COR-L47 (cell line): ENCODE data around the gene SLC7A10.

Source experiments
- DNase-seq: peaks from one replicate; lab custom pipeline; 2025; lab: John Stamatoyannopoulos, UW

Gene SLC7A10

GRCh38 chr19:33254245-33254824 lies 28.7 kb upstream of the SLC7A10 start:
- no peak for DNase-seq

GRCh38 chr19:33252971-33253370 lies 27.3 kb upstream of the SLC7A10 start:
- DNase-seq: no peak

- DNase-seq: no peak
These were observed 26.8 kb upstream of the SLC7A10 start for GRCh38 chr19:33252418-33252962.

- DNase-seq: no peak
These were observed 26.0 kb upstream of the SLC7A10 start for GRCh38 chr19:33251526-33252090.

- no peak for DNase-seq
These were observed 25.4 kb upstream of the SLC7A10 start for GRCh38 chr19:33251076-33251475.

- no peak for DNase-seq
These were observed 24.9 kb upstream of the SLC7A10 start for GRCh38 chr19:33250500-33250899.

GRCh38 chr19:33249740-33250366 lies 24.2 kb upstream of the SLC7A10 start:
- DNase-seq: no peak

GRCh38 chr19:33248954-33249613 lies 23.4 kb upstream of the SLC7A10 start:
- DNase-seq: no peak

GRCh38 chr19:33248553-33248953 lies 22.9 kb upstream of the SLC7A10 start:
- DNase-seq: no peak

GRCh38 chr19:33248104-33248503 lies 22.5 kb upstream of the SLC7A10 start:
- no peak for DNase-seq

- DNase-seq: no peak
These were observed 21.8 kb upstream of the SLC7A10 start for GRCh38 chr19:33247441-33247819.

GRCh38 chr19:33246709-33247440 lies 21.2 kb upstream of the SLC7A10 start:
- no peak for DNase-seq

GRCh38 chr19:33245948-33246708 lies 20.5 kb upstream of the SLC7A10 start:
- no peak for DNase-seq

- no peak for DNase-seq
These were observed 17.3 kb upstream of the SLC7A10 start for GRCh38 chr19:33242911-33243310.

GRCh38 chr19:33242131-33242530 lies 16.5 kb upstream of the SLC7A10 start:
- DNase-seq: no peak

GRCh38 chr19:33241530-33242101 lies 16.0 kb upstream of the SLC7A10 start:
- no peak for DNase-seq

GRCh38 chr19:33241091-33241529 lies 15.5 kb upstream of the SLC7A10 start:
- no peak for DNase-seq

- no peak for DNase-seq
These were observed 14.6 kb upstream of the SLC7A10 start for GRCh38 chr19:33240181-33240771.

GRCh38 chr19:33239223-33239975 lies 13.7 kb upstream of the SLC7A10 start:
- DNase-seq: no peak
